Measurements from ENCODE around the gene PLEKHA8. TPM values are rescaled to one million over a fixed set of nuclear protein-coding genes. Genes with fewer than 3 reads are reported as not detected.
A peak's percentile ranks its signal among the peaks of the same experiment; 100 is the strongest.

The PLEKHA8 gene
- total RNA-seq (2014; rRNA removed; shearing (Covaris generic)), result 16.7 and 23.3 TPM in 2 replicates

DNA sequence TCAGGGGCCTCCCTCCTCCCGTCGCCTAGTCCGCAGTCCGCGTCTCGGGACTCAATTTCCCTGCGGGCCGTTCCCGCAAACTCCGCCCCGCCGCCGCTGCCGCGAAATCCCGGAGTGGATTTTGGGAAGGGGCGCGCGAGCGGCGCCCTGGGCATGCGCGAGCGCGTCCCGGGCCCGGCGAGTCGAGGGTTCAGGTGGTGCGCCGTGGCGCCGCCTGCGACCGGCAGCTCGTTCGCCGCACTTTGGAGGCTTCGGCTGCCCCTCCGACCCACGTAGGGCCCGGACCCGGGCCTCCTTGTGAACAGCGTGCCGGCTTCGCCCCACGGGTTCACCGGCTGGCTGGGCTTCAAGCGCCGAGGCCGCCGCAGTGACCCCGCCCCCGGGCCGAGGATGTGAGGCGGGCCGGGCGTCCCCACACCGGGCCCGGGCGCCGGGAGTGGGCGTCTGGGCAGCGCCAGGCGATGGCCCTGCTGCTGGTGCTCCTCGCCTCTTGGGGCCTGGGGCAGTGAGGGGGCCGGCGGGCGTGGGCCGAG is at the start of gene PLEKHA8:
TSS of gene PLEKHA8 (plus strand) at position 197 of the 533 bp plus-strand sequence. CDS start 351 bp downstream, outside the sequence.
- peak; percentile 79 for DNase-seq (ENCODE audit: low spot score)

DNA sequence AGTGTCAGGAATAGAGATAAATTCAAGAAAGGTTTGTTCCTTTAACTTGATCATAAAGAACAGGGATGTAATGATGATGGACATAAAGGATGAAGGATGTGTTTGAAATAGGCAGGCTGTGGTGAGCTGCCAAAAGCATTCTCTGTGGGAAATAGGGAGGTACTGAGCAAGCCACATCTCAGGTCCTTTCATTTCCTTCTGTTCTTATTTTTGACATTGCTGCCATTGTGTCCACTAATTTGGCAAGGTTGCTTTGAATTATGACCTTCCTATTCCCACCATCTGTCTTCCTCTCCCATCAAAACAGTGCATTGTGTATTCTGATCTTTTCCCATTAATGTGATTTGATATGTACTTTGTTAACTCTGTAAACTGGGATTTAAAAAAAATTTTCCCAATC is 48.1 kb upstream of the PLEKHA8 start:
- no peak for DNase-seq (ENCODE audit: low spot score)

GRCh38 chr7:29987083-29987482 is 41.1 kb upstream of the PLEKHA8 start:
- DNase-seq (ENCODE audit: low spot score), result peak; percentile 58

DNA sequence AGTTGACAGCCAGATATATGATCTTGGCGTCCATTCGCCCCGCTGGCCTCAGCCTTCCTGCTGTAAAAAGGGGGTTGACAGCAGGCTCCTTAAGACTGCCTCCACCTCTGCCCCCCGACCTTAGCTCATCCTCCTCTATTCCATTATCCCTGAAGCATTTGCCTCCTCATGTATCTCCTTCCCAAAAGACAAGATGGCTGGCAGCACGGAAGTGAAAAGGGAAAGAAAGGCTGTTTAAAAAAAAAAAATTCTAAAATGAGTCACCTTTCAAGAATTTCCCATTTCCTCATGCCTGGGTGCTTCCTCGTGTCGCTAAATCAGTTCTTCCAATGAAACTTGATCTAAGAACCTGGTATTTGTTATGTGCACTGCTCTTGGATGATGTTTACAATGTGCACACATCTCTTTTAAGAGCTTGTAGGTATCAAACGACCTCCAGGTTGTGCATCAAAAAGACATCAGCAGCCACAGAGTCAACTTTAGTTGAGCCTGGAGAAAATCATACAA is 40.3 kb upstream of the PLEKHA8 start:
- DNase-seq (ENCODE audit: low spot score), result peak; percentile 98

DNA sequence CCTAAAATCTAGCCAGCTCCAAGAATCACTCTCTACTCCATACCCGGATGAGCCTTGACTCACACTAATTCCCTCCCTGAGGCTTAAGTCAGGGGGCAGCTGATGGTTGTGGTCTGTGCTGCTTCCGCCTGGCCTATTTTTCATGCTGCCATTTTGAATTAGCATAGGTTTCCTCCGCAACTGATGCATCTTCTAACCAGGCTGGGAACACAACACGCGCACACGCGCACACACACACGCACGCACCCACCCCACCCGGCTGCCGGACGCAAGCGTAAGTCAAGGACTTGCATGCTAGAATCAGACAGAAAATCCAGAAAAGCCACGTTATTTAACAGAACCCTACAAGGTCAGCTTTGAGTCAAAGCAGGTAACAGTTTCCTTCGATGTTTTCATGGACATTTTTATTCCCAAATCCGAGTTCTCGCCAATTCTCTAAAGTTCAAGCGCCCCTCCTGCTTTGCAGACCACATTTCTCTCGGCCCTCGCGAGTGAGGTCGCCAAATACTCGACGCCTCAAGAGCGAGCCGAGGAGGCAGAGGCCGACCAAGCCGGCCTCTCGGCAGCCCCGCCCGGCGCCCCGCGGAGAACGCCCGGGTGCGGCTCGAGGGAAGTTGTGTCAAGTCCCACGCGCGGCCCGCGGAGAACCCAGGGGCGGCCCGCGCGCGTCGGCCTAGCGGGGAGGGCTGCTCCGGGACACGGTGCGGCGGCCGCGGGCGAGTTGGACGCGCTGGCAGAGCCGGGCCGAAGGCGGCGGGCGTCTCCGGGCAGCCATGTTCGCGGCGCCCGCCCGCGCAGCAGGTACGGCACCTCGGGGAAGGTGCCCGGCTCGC is 39.6 kb upstream of the PLEKHA8 start:
- peak; percentile 96 for DNase-seq (ENCODE audit: low spot score)

GRCh38 chr7:29989257-29989995 is 38.8 kb upstream of the PLEKHA8 start, which contains the start of gene SCRN1:
Gene SCRN1, minus strand, starts transcription at chr7:29989801. Its CDS starts 20,734 bp downstream, at chr7:29969067.
- peak; percentile 48 for DNase-seq (ENCODE audit: low spot score)

DNA sequence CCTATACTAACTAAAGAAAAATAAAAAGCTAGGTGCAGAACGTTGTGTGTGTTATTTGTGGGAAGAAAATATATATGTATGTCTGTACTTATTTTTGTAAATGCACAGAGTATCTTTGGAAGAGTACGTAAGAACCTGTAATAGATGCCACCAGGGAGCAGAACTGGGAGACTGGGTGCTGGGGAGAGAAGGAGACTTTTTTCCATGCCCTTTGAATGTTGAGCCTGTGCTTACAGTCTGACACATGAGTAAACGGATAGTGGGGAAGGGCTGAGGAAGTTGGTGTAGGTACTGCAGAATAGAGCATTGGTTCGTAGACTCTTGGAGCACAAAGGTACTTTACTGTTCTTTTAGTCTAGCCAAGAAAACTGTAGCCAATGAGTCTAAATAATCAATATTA is 37.3 kb upstream of the PLEKHA8 start:
- DNase-seq (ENCODE audit: low spot score), result no peak

GRCh38 chr7:29991937-29992336 is 36.3 kb upstream of the PLEKHA8 start:
- DNase-seq (ENCODE audit: low spot score), result no peak

GRCh38 chr7:29993140-29993539 is 35.1 kb upstream of the PLEKHA8 start:
- DNase-seq (ENCODE audit: low spot score), result no peak

DNA sequence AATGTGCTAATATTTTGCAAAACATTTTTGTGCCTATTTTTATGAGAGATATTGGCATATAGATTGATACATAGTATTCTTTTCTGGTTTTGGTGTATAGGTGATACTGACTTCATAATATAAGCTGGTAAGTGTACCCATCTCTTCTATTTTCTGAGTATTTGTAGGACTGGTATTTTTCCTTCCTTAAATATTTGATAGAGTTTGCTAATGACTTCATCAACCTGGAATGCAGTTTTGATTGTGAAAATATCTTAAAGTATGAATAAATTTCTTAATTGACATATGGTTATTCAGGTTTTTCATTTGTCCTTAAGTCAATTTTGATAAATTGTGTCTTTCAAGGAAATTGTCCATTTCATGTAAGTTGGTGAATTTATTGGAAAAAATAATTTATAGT is 32.6 kb upstream of the PLEKHA8 start:
- no peak for DNase-seq (ENCODE audit: low spot score)

- DNase-seq (ENCODE audit: low spot score), result no peak
Observed at GRCh38 chr7:29996321-29996720, 31.9 kb upstream of the PLEKHA8 start.

- DNase-seq (ENCODE audit: low spot score), result no peak
Observed at GRCh38 chr7:29998489-29998888, 29.7 kb upstream of the PLEKHA8 start.

DNA sequence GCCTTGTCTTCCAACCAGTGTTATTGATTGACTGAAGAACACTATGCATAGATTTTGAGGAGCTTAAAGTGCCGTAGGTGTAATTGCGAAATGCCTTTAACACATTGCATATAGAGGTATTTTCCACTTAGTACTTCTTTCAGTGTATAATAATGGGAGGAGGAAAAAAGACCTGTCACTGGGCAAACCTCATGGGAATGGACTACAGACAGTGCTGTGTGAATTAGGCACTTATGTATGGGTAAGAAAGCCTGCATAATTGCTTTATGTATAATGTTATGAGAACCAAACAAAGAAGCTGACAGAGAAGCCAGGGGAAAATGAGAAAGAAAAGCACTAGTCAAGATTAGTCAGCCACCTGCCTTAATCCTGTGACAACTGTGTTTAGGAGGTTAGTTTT is 26.2 kb upstream of the PLEKHA8 start:
- DNase-seq (ENCODE audit: low spot score), result no peak

GRCh38 chr7:30003098-30003497 is 25.1 kb upstream of the PLEKHA8 start:
- DNase-seq (ENCODE audit: low spot score), result no peak

DNA sequence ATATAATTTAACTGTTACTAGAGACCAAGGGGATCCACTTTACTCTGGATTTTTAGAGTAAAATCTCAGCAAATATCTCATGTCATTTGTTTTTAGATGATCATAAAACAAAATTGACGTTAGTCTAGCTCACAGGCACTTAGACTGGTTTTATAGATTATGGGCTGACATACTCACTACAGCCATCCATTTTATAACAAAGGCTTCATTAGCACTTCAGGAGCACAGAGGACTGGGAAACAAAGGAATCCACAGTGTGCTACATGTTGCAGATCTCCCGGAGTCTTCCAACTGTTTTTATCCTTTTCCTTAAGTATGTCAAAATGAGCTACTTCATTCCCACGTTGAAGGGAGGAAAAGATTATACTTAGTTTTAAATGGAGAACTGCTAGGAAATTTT is 22.7 kb upstream of the PLEKHA8 start:
- no peak for DNase-seq (ENCODE audit: low spot score)

DNA sequence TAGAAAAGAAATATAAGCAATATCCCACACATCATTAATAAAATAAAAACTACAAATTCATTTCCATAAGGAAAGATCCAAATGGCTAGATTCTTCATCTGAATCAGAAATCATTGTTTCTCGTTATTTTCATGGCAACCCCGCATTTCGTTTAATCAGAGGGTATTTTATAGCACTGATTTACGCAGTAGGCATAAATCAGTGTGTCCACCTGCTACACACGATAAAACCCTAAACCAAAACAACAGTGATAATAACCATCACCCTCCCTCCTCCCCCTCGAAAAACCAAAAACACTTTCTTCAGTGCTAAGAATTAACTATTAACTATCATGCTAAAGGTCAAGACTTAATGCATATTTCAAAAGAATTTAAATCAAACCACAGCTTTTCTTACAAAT is 18.2 kb upstream of the PLEKHA8 start:
- no peak for DNase-seq (ENCODE audit: low spot score)

DNA sequence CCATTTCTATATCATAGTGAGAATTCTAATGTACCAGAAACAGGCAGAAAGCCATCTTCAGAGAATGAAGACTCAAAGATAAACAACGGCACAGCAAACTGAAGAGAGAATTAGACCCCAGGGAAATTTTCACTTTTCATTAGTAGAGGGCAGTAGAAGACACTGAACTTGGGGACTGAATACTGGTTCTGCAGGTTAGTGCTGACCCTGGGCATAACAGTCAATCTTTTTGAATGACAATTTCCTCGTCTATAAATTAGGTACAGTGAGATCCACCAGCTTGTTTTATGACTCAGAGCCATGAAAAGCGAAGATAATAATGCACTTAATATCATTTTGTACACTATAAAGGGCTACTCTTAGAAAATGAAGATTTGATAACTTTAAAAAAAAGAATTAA is 15.5 kb upstream of the PLEKHA8 start:
- no peak for DNase-seq (ENCODE audit: low spot score)

DNA sequence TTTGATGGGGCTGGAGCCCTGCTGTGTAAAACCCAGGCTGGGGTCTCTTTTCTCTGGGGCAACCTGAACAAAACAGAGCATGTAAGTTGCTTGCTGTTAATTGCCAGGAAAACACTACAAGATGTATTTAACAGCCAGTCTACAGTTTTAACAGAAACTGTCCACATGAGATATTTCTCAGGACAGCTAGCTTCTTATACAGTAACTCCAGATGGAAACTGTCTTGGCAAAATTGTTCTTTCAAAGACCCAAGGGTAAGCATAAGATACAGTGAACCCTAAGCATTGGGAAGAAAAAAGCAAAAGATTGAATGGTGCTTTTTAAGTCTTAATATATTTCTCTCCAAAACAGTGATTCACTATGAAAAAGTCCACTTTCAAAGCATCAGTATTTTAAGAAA is 9.8 kb upstream of the PLEKHA8 start:
- DNase-seq (ENCODE audit: low spot score), result no peak

GRCh38 chr7:30019387-30019786 is 8.8 kb upstream of the PLEKHA8 start:
- DNase-seq (ENCODE audit: low spot score), result no peak

GRCh38 chr7:30019960-30020359 is 8.3 kb upstream of the PLEKHA8 start:
- no peak for DNase-seq (ENCODE audit: low spot score)

DNA sequence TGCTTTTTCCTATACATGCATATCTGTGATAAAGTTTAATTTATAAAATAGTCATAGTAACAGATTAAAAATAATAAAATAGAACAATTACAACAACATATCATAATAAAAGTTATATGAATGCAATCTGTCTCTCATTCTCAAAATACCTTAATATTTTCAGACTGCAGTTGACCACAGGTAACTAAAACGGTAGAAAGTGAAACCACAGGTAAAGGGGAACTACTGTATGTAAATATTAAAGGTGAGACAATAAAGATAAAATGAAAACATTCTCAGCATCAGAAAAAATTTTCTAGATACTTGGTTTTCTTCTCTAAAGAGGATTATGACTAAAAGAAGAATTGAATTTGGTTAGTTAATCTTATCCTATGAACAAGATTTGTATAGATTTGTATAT is 7.7 kb upstream of the PLEKHA8 start:
- no peak for DNase-seq (ENCODE audit: low spot score)

DNA sequence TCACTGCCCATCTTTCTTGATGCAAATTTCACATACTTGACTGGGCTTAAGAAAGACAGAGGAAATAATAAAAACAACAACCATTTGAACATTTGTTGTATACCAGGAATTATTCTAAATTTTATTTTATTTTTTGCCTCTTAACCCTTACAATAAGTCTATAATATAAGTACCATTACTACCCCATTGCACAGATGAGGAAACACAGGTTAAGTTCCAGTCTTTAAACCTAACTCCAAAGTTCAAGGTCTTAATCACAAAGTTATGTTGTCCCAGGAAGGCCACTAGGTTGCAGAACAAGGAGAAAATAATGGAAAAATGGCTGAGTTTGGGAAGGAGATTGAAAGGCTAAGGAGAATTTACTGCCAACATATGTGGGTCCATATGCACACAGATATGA is 5.2 kb upstream of the PLEKHA8 start:
- DNase-seq (ENCODE audit: low spot score), result no peak

- no peak for DNase-seq (ENCODE audit: low spot score)
Observed at GRCh38 chr7:30023524-30023923, 4.7 kb upstream of the PLEKHA8 start.
